Liver (tissue), 9 donors: ENCODE results near the gene TRAPPC2L. TPM values are rescaled to one million over a fixed set of nuclear protein-coding genes. Genes with fewer than 3 reads are reported as not detected.

Source experiments
- DNase-seq: peaks from one replicate; pipeline ENCODE4 v3.0.0-alpha.2; 2017; ENCODE audit warnings: low spot score
- H3K27ac ChIP-seq, 2 donors: one replicate each; pipeline ENCODE4 v1.7.0; 2013; ENCODE audit warnings: inconsistent platforms in 2 of 2, low read length in 2 of 2, control low read depth in 1 of 2, low read depth in 1 of 2, mild to moderate bottlenecking in 1 of 2
- H3K27me3 ChIP-seq, 4 donors: one replicate each; pipeline versions ENCODE4 v1.6.1 to v1.7.0; 2013; ENCODE audit warnings: low read length in 3 of 4, inconsistent platforms in 1 of 4, mild to moderate bottlenecking in 1 of 4, moderate library complexity in 1 of 4; ENCODE audit not compliant: control insufficient read depth in 4 of 4, insufficient read depth in 4 of 4
- H3K36me3 ChIP-seq, 4 donors: one replicate each; pipeline versions ENCODE4 v1.6.1 to v1.7.0; 2013; ENCODE audit warnings: low read length in 3 of 4, mild to moderate bottlenecking in 3 of 4, low read depth in 1 of 4, moderate library complexity in 1 of 4; ENCODE audit not compliant: control insufficient read depth in 4 of 4, insufficient read depth in 3 of 4
- H3K4me1 ChIP-seq, 4 donors: one replicate each; pipeline versions ENCODE4 v1.6.1 to v1.7.0; 2013; ENCODE audit warnings: low read length in 3 of 4, mild to moderate bottlenecking in 3 of 4, moderate library complexity in 1 of 4; ENCODE audit not compliant: control insufficient read depth in 4 of 4, insufficient read depth in 4 of 4
- H3K4me3 ChIP-seq, 3 donors: one replicate each; pipeline versions ENCODE4 v1.6.1 to v1.7.0; 2013; ENCODE audit warnings: low read length in 3 of 3, control low read depth in 1 of 3, low read depth in 1 of 3, mild to moderate bottlenecking in 1 of 3
- H3K9ac ChIP-seq, 2 donors: one replicate each; pipeline ENCODE4 v1.7.0; 2013; ENCODE audit warnings: low read length in 2 of 2, mild to moderate bottlenecking in 2 of 2, moderate library complexity in 2 of 2, control low read depth in 1 of 2, low read depth in 1 of 2
- H3K9me3 ChIP-seq, 4 donors: one replicate each; pipeline versions ENCODE4 v1.6.1 to v1.7.0; 2013; ENCODE audit warnings: low read length in 3 of 4; ENCODE audit not compliant: control insufficient read depth in 4 of 4
- ATF3 ChIP-seq: IDR thresholded peaks from 2 replicates; pipeline ENCODE4 v1.6.1; 2016; ENCODE audit warnings: antibody characterized with exemption
- EGR1 ChIP-seq, 2 donors: IDR thresholded peaks; 2 replicates each; pipeline ENCODE4 v1.6.1; 2016 to 2018; ENCODE audit warnings: antibody characterized with exemption in 2 of 2, low read depth in 2 of 2
- FOXA2 ChIP-seq: IDR thresholded peaks from 2 replicates; pipeline ENCODE4 v1.6.1; 2016; ENCODE audit warnings: antibody characterized with exemption
- GABPA ChIP-seq, 2 donors: IDR thresholded peaks in 1 of 2; conservative IDR thresholded peaks in 1 of 2; 2 replicates each; pipeline ENCODE4 v1.6.1; 2016; ENCODE audit warnings: antibody characterized with exemption in 2 of 2, mild to moderate bottlenecking in 1 of 2, moderate library complexity in 1 of 2
- HNF4A ChIP-seq, 2 donors: conservative IDR thresholded peaks; 2 replicates each; pipeline ENCODE4 v1.6.1; 2016; ENCODE audit warnings: antibody characterized with exemption in 2 of 2, mild to moderate bottlenecking in 2 of 2
- JUND ChIP-seq, 2 donors: IDR thresholded peaks; 2 replicates each; pipeline ENCODE4 v1.6.1; 2016; ENCODE audit warnings: antibody characterized with exemption in 2 of 2
- NR2F2 ChIP-seq: IDR thresholded peaks from 2 replicates; pipeline ENCODE4 v1.6.1; 2016; ENCODE audit warnings: antibody characterized with exemption
- RAD21 ChIP-seq, 2 donors: IDR thresholded peaks; 2 replicates each; pipeline ENCODE4 v1.6.1; 2016; ENCODE audit warnings: antibody characterized with exemption in 2 of 2, mild to moderate bottlenecking in 2 of 2
- RXRA ChIP-seq, 2 donors: IDR thresholded peaks; 2 replicates each; pipeline ENCODE4 v1.6.1; 2017 to 2018; ENCODE audit warnings: antibody characterized with exemption in 2 of 2, mild to moderate bottlenecking in 1 of 2
- SP1 ChIP-seq: IDR thresholded peaks from 2 replicates; pipeline ENCODE4 v1.6.1; 2018; ENCODE audit warnings: antibody characterized with exemption, mild to moderate bottlenecking
- TAF1 ChIP-seq: conservative IDR thresholded peaks from 2 replicates; pipeline ENCODE4 v1.6.1; 2016; ENCODE audit warnings: antibody characterized with exemption, mild to moderate bottlenecking
- WGBS: extraction: QIAGEN DNeasy Blood & Tissue Kit; methylation state at CpG from one replicate; pipeline ENCODE4 v1.1.7; 2013; 5-methylcytosine and 5-hydroxymethylcytosine counted together
- polyA plus RNA-seq, 2 donors: library from polyadenylated mRNA; stranded (reverse) in 1 of 2; unstranded in 1 of 2; fragments of 200-250 nt in 1 of 2; fragments of >200 nt in 1 of 2; fragmentation: Nextera tagmentation in 1 of 2; extraction: Ambion mirVana in 1 of 2; gene quantifications; one replicate each; pipeline versions ENCODE4 v1.2.1 to v1.2.3, GENCODE V29; 2013 to 2015
- total RNA-seq, 2 donors: library from RNA; depleted of rRNA; stranded (reverse); fragments of >200 nt; gene quantifications; one replicate each; pipeline ENCODE4 v1.2.3, GENCODE V29; 2014
- TF ChIP-seq, protein P1 (sequence below): IDR thresholded peaks from 2 replicates; pipeline ENCODE4 v1.6.1; 2016; ENCODE audit warnings: antibody characterized with exemption
- TF ChIP-seq, protein P2 (sequence below): IDR thresholded peaks from 2 replicates; pipeline ENCODE4 v1.6.1; 2016; ENCODE audit warnings: antibody characterized with exemption, mild to moderate bottlenecking
- TF ChIP-seq, protein P3 (sequence below): IDR thresholded peaks from 2 replicates; pipeline ENCODE4 v1.6.1; 2016; ENCODE audit warnings: antibody characterized with exemption
- TF ChIP-seq, protein P4 (sequence below): fragments of 150-350 bp; IDR thresholded peaks from 2 replicates; pipeline ENCODE4 v1.5.1; 2017; ENCODE audit warnings: improper control_type of control experiment, low read depth, low read length; ENCODE audit not compliant: missing input control
- donor health status: healthy.
- donor health status: healthy.
- donor health status: healthy.
- donor health status: healthy.
- donor health status: healthy.

TRAPPC2L gene
- total and polyA plus RNA-seq, 4 donors = 16.3 to 59.4 (median 22.2) TPM

- H3K4me3 ChIP-seq = no peak overlapping the region
- no peak overlapping the region for H3K27ac ChIP-seq
- 95% methylated on average over 17 of the region's 17 CpGs for WGBS
- H3K9ac ChIP-seq = no peak overlapping the region
- H3K27me3 ChIP-seq = no peaks in the 10 kb centered on the region
- no peaks in the 10 kb centered on the region for H3K4me1 ChIP-seq
- TF ChIP-seq EGR1 (IDR thresholded peaks at IDR 0.05; ENCODE audit: low read depth in 2 of 2) (no peak), RAD21 (IDR thresholded peaks at IDR 0.05) (no peak), GABPA (IDR thresholded peaks at IDR 0.05 in 1 of 2, conservative IDR thresholded peaks at IDR 0.05 in 1 of 2) (no peak), ATF3 (no peak), JUND (IDR thresholded peaks at IDR 0.05) (no peak), TAF1 (no peak), HNF4A (conservative IDR thresholded peaks at IDR 0.05) (no peak)
- TF ChIP-seq, protein P1, sequence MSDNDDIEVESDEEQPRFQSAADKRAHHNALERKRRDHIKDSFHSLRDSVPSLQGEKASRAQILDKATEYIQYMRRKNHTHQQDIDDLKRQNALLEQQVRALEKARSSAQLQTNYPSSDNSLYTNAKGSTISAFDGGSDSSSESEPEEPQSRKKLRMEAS = no peak
- no peak for DNase-seq
- H3K36me3 ChIP-seq = peaks cover 0 to 27% (median 6%) of the 10 kb centered on the region in 4 donors
- H3K9me3 ChIP-seq = no peaks in the 10 kb centered on the region
These were observed 20.1 kb upstream of the TRAPPC2L start for GRCh38 chr16:88836791-88837190.

DNA sequence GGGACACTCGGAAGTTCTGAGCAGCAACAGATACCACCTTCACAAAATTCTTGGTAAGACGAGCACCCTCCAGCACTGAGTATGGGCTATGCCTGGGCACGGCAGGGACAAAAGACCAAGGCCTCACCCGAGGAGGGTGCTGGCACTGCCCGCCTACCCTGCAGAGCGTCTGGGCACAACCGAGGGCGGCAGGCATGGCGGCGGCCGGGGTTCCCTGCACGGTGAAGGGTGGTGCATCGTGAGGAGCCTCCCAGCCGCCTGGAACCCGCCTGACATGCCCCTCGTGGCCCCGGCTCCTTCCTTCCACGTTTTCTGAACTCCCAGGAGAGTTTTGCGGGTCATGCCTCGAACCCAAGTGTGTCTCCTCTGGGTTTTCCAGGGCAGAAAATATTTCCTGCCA lies 19.1 kb upstream of the TRAPPC2L start:
- H3K27ac ChIP-seq = no peak overlapping the region
- H3K4me1 ChIP-seq = no peaks in the 10 kb centered on the region
- no peaks in the 10 kb centered on the region for H3K27me3 ChIP-seq
- H3K36me3 ChIP-seq = peaks cover 0 to 29% (median 6%) of the 10 kb centered on the region in 4 donors
- WGBS = 96% methylated on average over 20 of the region's 20 CpGs
- no peak for DNase-seq
- no peak overlapping the region for H3K9ac ChIP-seq
- no peak for TF ChIP-seq HNF4A (conservative IDR thresholded peaks at IDR 0.05)
- no peak for TF ChIP-seq SP1
- TF ChIP-seq, protein P2, sequence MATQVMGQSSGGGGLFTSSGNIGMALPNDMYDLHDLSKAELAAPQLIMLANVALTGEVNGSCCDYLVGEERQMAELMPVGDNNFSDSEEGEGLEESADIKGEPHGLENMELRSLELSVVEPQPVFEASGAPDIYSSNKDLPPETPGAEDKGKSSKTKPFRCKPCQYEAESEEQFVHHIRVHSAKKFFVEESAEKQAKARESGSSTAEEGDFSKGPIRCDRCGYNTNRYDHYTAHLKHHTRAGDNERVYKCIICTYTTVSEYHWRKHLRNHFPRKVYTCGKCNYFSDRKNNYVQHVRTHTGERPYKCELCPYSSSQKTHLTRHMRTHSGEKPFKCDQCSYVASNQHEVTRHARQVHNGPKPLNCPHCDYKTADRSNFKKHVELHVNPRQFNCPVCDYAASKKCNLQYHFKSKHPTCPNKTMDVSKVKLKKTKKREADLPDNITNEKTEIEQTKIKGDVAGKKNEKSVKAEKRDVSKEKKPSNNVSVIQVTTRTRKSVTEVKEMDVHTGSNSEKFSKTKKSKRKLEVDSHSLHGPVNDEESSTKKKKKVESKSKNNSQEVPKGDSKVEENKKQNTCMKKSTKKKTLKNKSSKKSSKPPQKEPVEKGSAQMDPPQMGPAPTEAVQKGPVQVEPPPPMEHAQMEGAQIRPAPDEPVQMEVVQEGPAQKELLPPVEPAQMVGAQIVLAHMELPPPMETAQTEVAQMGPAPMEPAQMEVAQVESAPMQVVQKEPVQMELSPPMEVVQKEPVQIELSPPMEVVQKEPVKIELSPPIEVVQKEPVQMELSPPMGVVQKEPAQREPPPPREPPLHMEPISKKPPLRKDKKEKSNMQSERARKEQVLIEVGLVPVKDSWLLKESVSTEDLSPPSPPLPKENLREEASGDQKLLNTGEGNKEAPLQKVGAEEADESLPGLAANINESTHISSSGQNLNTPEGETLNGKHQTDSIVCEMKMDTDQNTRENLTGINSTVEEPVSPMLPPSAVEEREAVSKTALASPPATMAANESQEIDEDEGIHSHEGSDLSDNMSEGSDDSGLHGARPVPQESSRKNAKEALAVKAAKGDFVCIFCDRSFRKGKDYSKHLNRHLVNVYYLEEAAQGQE = no peak
- no peak for TF ChIP-seq RAD21 (IDR thresholded peaks at IDR 0.05)
- TF ChIP-seq, protein P3, sequence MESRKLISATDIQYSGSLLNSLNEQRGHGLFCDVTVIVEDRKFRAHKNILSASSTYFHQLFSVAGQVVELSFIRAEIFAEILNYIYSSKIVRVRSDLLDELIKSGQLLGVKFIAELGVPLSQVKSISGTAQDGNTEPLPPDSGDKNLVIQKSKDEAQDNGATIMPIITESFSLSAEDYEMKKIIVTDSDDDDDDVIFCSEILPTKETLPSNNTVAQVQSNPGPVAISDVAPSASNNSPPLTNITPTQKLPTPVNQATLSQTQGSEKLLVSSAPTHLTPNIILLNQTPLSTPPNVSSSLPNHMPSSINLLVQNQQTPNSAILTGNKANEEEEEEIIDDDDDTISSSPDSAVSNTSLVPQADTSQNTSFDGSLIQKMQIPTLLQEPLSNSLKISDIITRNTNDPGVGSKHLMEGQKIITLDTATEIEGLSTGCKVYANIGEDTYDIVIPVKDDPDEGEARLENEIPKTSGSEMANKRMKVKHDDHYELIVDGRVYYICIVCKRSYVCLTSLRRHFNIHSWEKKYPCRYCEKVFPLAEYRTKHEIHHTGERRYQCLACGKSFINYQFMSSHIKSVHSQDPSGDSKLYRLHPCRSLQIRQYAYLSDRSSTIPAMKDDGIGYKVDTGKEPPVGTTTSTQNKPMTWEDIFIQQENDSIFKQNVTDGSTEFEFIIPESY = no peak
- TF ChIP-seq, protein P4, sequence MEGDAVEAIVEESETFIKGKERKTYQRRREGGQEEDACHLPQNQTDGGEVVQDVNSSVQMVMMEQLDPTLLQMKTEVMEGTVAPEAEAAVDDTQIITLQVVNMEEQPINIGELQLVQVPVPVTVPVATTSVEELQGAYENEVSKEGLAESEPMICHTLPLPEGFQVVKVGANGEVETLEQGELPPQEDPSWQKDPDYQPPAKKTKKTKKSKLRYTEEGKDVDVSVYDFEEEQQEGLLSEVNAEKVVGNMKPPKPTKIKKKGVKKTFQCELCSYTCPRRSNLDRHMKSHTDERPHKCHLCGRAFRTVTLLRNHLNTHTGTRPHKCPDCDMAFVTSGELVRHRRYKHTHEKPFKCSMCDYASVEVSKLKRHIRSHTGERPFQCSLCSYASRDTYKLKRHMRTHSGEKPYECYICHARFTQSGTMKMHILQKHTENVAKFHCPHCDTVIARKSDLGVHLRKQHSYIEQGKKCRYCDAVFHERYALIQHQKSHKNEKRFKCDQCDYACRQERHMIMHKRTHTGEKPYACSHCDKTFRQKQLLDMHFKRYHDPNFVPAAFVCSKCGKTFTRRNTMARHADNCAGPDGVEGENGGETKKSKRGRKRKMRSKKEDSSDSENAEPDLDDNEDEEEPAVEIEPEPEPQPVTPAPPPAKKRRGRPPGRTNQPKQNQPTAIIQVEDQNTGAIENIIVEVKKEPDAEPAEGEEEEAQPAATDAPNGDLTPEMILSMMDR = no peak
- TF ChIP-seq NR2F2 = no peak
- TF ChIP-seq TAF1 = no peak
- TF ChIP-seq JUND (IDR thresholded peaks at IDR 0.05) = no peak
- TF ChIP-seq RXRA (IDR thresholded peaks at IDR 0.05) = no peak
- TF ChIP-seq, protein P1 = no peak
- no peak for TF ChIP-seq FOXA2
- no peak for TF ChIP-seq ATF3
- no peaks in the 10 kb centered on the region for H3K9me3 ChIP-seq
- H3K4me3 ChIP-seq = no peak overlapping the region
